Measurements from ENCODE around the gene C13orf46. TPM values are rescaled to one million over a fixed set of nuclear protein-coding genes. Genes with fewer than 3 reads are reported as not detected.

Gene C13orf46
- total RNA-seq, 6 experiments from 2014 or later: 1.4 to 2.5 (median 2.0) TPM

- Mint-ChIP-seq H3K27me3 (ENCODE audit: insufficient read depth) (peaks cover 18% of the 10 kb centered on the region), H3K4me1 (ENCODE audit: low read depth) (no peaks in the 10 kb centered on the region), H3K27ac (no peak overlapping the region), H3K4me3 (no peak overlapping the region), H3K36me3 (ENCODE audit: low read depth) (peaks cover 62% of the 10 kb centered on the region), H3K9me3 (peaks cover 32% of the 10 kb centered on the region)
- DNase-seq: no peak
- TF ChIP-seq, protein P1, sequence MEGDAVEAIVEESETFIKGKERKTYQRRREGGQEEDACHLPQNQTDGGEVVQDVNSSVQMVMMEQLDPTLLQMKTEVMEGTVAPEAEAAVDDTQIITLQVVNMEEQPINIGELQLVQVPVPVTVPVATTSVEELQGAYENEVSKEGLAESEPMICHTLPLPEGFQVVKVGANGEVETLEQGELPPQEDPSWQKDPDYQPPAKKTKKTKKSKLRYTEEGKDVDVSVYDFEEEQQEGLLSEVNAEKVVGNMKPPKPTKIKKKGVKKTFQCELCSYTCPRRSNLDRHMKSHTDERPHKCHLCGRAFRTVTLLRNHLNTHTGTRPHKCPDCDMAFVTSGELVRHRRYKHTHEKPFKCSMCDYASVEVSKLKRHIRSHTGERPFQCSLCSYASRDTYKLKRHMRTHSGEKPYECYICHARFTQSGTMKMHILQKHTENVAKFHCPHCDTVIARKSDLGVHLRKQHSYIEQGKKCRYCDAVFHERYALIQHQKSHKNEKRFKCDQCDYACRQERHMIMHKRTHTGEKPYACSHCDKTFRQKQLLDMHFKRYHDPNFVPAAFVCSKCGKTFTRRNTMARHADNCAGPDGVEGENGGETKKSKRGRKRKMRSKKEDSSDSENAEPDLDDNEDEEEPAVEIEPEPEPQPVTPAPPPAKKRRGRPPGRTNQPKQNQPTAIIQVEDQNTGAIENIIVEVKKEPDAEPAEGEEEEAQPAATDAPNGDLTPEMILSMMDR (IDR thresholded peaks at IDR 0.05): no peak
Observed at GRCh38 chr13:113962386-113962785, 11.5 kb downstream of the C13orf46 start.

GRCh38 chr13:113960276-113960948 lies 13.5 kb downstream of the C13orf46 start:
- peaks cover 32% of the 10 kb centered on the region for H3K9me3 Mint-ChIP-seq
- TF ChIP-seq, protein P1 (IDR thresholded peaks at IDR 0.05): no peak
- peaks cover 76% of the 10 kb centered on the region for H3K36me3 Mint-ChIP-seq (ENCODE audit: low read depth)
- no peak for DNase-seq
- H3K4me1 Mint-ChIP-seq (ENCODE audit: low read depth): no peaks in the 10 kb centered on the region
- H3K27ac Mint-ChIP-seq: no peak overlapping the region
- H3K4me3 Mint-ChIP-seq: no peak overlapping the region
- peaks cover 18% of the 10 kb centered on the region for H3K27me3 Mint-ChIP-seq (ENCODE audit: insufficient read depth)

GRCh38 chr13:113959198-113959597 lies 14.7 kb downstream of the C13orf46 start:
- H3K4me3 Mint-ChIP-seq: no peak overlapping the region
- no peak overlapping the region for H3K27ac Mint-ChIP-seq
- DNase-seq: no peak
- no peaks in the 10 kb centered on the region for H3K4me1 Mint-ChIP-seq (ENCODE audit: low read depth)
- peaks cover 86% of the 10 kb centered on the region for H3K36me3 Mint-ChIP-seq (ENCODE audit: low read depth)
- TF ChIP-seq, protein P1 (IDR thresholded peaks at IDR 0.05): no peak
- peaks cover 32% of the 10 kb centered on the region for H3K9me3 Mint-ChIP-seq
- H3K27me3 Mint-ChIP-seq (ENCODE audit: insufficient read depth): peaks cover 18% of the 10 kb centered on the region

GRCh38 chr13:113958373-113958772 lies 15.5 kb downstream of the C13orf46 start:
- H3K9me3 Mint-ChIP-seq: peaks cover 32% of the 10 kb centered on the region
- no peak overlapping the region for H3K4me3 Mint-ChIP-seq
- TF ChIP-seq, protein P1 (IDR thresholded peaks at IDR 0.05): no peak
- H3K27ac Mint-ChIP-seq: no peak overlapping the region
- DNase-seq: no peak
- no peaks in the 10 kb centered on the region for H3K4me1 Mint-ChIP-seq (ENCODE audit: low read depth)
- H3K27me3 Mint-ChIP-seq (ENCODE audit: insufficient read depth): peaks cover 18% of the 10 kb centered on the region
- peaks cover 80% of the 10 kb centered on the region for H3K36me3 Mint-ChIP-seq (ENCODE audit: low read depth)

GRCh38 chr13:113956571-113956970 lies 17.3 kb downstream of the C13orf46 start:
- Mint-ChIP-seq H3K27ac (no peak overlapping the region), H3K9me3 (peaks cover 23% of the 10 kb centered on the region), H3K4me1 (ENCODE audit: low read depth) (peaks cover 5% of the 10 kb centered on the region; the same call in 1 of the 2 replicates), H3K27me3 (ENCODE audit: insufficient read depth) (peaks cover 17% of the 10 kb centered on the region), H3K36me3 (ENCODE audit: low read depth) (peaks cover 65% of the 10 kb centered on the region), H3K4me3 (no peak overlapping the region)
- no peak for DNase-seq
- TF ChIP-seq, protein P1 (IDR thresholded peaks at IDR 0.05): no peak
